MCF 10A (cell line): ENCODE measurements around the gene MPZL1. TPM values are rescaled to one million over a fixed set of nuclear protein-coding genes. Genes with fewer than 3 reads are reported as not detected.

Experiments
- BruUV-seq: library from RNA; stranded (reverse); fragments of 400-500 nt; replicated peaks from 2 replicates; lab custom pipeline; 2021; lab: Mats Ljungman, UMichigan
- CTCF ChIA-PET: fragments of 300-600 bp; sonication (Branson Sonifier 250); formaldehyde crosslinking; extraction: SDS; loops from one replicate; lab custom pipeline; 2021; ENCODE audit warnings: antibody characterized with exemption, inconsistent platforms; lab: Yijun Ruan, JAX
- POLR2A ChIA-PET: fragments of 300-600, 350-650 bp; sonication (Branson Sonifier 250); formaldehyde crosslinking; extraction: SDS; loops from one replicate; lab custom pipeline; 2020; ENCODE audit warnings: antibody characterized with exemption, inconsistent platforms; lab: Yijun Ruan, JAX
- DNase-seq: peaks from one replicate; pipeline ENCODE4 v3.0.0-alpha.2; 2018; ENCODE audit not compliant: unreplicated experiment
- H3K27ac Mint-ChIP-seq: one replicate; pipeline ENCODE4 v1.8.0; 2022; ENCODE audit warnings: mild to moderate bottlenecking, low read depth, mixed read lengths; ENCODE audit not compliant: unreplicated experiment
- H3K27me3 Mint-ChIP-seq: one replicate; pipeline ENCODE4 v1.8.0; 2022; ENCODE audit warnings: mixed read lengths; ENCODE audit not compliant: insufficient read depth, unreplicated experiment
- H3K36me3 Mint-ChIP-seq: one replicate; pipeline ENCODE4 v1.8.0; 2022; ENCODE audit warnings: mild to moderate bottlenecking, moderate library complexity, mixed read lengths; ENCODE audit not compliant: insufficient read depth, unreplicated experiment
- H3K4me1 Mint-ChIP-seq: one replicate; pipeline ENCODE4 v1.8.0; 2022; ENCODE audit warnings: mixed read lengths; ENCODE audit not compliant: insufficient read depth, unreplicated experiment
- H3K4me3 Mint-ChIP-seq: one replicate; pipeline ENCODE4 v1.8.0; 2022; ENCODE audit warnings: mild to moderate bottlenecking, moderate library complexity, mixed read lengths; ENCODE audit not compliant: unreplicated experiment
- H3K9me3 Mint-ChIP-seq: one replicate; pipeline ENCODE4 v1.8.0; 2022; ENCODE audit warnings: mixed read lengths; ENCODE audit not compliant: unreplicated experiment
- CTCF ChIP-seq: fragments of 200-600 bp; IDR thresholded peaks from one replicate; pipeline ENCODE4 v1.8.0; 2022; ENCODE audit warnings: antibody characterized with exemption, mild to moderate bottlenecking; ENCODE audit not compliant: unreplicated experiment
- intact Hi-C: fragments of 100-400 bp; cut with micrococcal nuclease; formaldehyde crosslinking; loops from 2 replicates; pipeline ENCODE4 v1.14.1; 2022
- total RNA-seq: library from RNA; stranded (reverse); gene quantifications from 2 replicates; pipeline ENCODE4 v1.2.3, GENCODE V29; 2022

MPZL1 gene
- total RNA-seq, 1 experiment from 2014 or later, result 169 TPM

DNA sequence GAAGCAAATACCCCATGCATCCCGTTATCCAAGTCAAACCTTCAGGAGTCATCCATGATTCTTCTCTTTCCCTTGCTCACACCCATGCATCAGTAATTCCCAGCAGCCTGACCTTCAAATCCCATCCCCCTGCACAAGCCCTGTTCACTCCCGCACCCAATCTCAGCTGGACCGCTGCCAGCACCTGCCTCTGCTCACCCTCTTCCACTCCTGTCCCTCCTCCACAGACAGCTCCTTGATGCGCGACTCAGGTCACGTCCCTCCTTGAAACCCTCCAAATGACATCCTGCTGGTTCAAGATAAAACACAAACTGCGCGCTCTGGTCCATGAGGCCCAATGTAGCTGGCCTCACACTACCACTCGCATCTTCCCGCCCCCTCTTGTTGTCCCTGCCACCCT, 43.4 kb upstream of the MPZL1 start:
- BruUV-seq, result no TSS peak
- Mint-ChIP-seq H3K4me3 (no peak overlapping the region), H3K27ac (no peak overlapping the region), H3K27me3 (no peaks in the 10 kb centered on the region), H3K9me3 (no peaks in the 10 kb centered on the region), H3K4me1 (peaks cover 6% of the 10 kb centered on the region), H3K36me3 (peaks cover 6% of the 10 kb centered on the region)
- no peak for DNase-seq
- ChIA-PET CTCF (interaction anchor here (0.7 to 2.5 kb wide), 5 partner anchors 9 to 112 kb away, joined by 3 to 19 read pairs (median 5); no protein-coding TSS in a partner anchor), POLR2A (interaction anchor here (1.5 kb wide), 1 partner anchor 18 kb away, joined by 3 read pairs; no protein-coding TSS in a partner anchor)
- intact Hi-C loops, result no loop called here
- no peak for TF ChIP-seq CTCF

DNA sequence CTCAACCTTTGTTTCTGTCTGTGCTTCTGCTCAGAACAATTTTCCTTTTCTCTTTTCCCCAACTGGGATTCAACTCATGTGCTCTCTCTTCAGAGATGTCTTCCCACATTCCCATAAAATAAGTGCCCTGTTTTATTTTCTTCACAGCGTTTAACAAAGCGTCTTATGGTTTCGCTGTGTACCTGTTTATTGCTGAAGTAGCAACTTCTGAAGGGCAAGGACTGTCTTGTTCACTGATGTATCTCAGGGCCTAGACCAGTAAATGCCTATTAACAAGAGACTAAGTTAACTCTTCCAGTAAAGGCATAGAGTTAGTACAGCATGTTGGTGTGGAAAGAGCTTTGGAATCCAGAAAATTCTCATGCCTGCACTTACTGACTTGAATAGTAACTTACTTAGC, 42.9 kb upstream of the MPZL1 start:
- Mint-ChIP-seq H3K4me1 (peaks cover 10% of the 10 kb centered on the region), H3K9me3 (no peaks in the 10 kb centered on the region), H3K4me3 (no peak overlapping the region), H3K27ac (no peak overlapping the region), H3K27me3 (no peaks in the 10 kb centered on the region), H3K36me3 (peaks cover 1% of the 10 kb centered on the region)
- no peak for TF ChIP-seq CTCF
- ChIA-PET CTCF (interaction anchor here (0.7 to 4.3 kb wide), 5 partner anchors 9 to 113 kb away, joined by 3 to 33 read pairs (median 8); no protein-coding TSS in a partner anchor), POLR2A (interaction anchor here (1.5 kb wide), 1 partner anchor 19 kb away, joined by 3 read pairs; no protein-coding TSS in a partner anchor)
- BruUV-seq, result no TSS peak
- intact Hi-C loops, result no loop called here
- DNase-seq, result no peak

DNA sequence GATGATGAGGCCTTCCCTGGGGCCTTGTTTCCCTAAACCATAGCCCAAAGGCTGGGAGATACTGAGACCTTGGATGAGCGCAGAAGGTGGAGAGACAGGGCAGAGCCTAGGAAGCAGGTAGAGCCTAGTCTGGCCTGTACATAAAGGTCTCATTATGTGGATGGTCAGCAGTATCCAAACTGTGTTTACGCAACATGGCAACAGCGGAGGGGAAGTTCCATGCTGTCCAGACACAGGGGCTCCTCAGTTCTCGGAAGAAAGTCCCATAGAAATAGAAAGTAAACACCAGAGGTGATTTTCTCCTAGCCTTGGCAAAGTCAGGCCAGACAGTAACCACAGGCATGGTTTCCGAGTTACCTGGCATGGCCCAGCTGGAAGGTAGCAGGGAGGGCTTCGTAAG, 42.1 kb upstream of the MPZL1 start:
- Mint-ChIP-seq H3K9me3 (no peaks in the 10 kb centered on the region), H3K4me1 (peaks cover 17% of the 10 kb centered on the region), H3K27ac (no peak overlapping the region), H3K36me3 (no peaks in the 10 kb centered on the region), H3K4me3 (no peak overlapping the region), H3K27me3 (no peaks in the 10 kb centered on the region)
- CTCF ChIA-PET, result interaction anchor here (0.6 to 4.3 kb wide), 6 partner anchors 8 to 509 kb away, joined by 3 to 33 read pairs (median 6); no protein-coding TSS in a partner anchor
- intact Hi-C loops, result no loop called here
- DNase-seq, result no peak
- no TSS peak for BruUV-seq
- no peak for TF ChIP-seq CTCF
- POLR2A ChIA-PET, result no interaction called here

- H3K36me3 Mint-ChIP-seq, result no peaks in the 10 kb centered on the region
- CTCF ChIA-PET, result interaction anchor here (0.9 to 4.3 kb wide), 11 partner anchors 9 to 125 kb away, joined by 3 to 33 read pairs (median 5); no protein-coding TSS in a partner anchor
- no peak overlapping the region for H3K27ac Mint-ChIP-seq
- TF ChIP-seq CTCF, result no peak
- intact Hi-C loops, result no loop called here
- peaks cover 17% of the 10 kb centered on the region for H3K4me1 Mint-ChIP-seq
- POLR2A ChIA-PET, result interaction anchor here (0.6 to 2.7 kb wide), 5 partner anchors 9 to 391 kb away, joined by 3 to 8 read pairs (median 4); no protein-coding TSS in a partner anchor
- H3K9me3 Mint-ChIP-seq, result no peaks in the 10 kb centered on the region
- no peaks in the 10 kb centered on the region for H3K27me3 Mint-ChIP-seq
- no TSS peak for BruUV-seq
- H3K4me3 Mint-ChIP-seq, result no peak overlapping the region
- DNase-seq, result no peak
These were observed 40.8 kb upstream of the MPZL1 start for GRCh38 chr1:167681024-167681423.
